AG09319 (cell line): Measurements from ENCODE around the gene JOSD2.

Experiments used
- DNase-seq: peaks from one replicate; pipeline ENCODE4 v3.0.0-alpha.2; 2010; ENCODE audit warnings: low read depth; ENCODE audit errors: extremely low read depth
- CTCF ChIP-seq: IDR thresholded peaks from 2 replicates; pipeline ENCODE4 v1.5.1; 2011; ENCODE audit warnings: low read depth, mild to moderate bottlenecking, inconsistent platforms, low read length, moderate library complexity

JOSD2 gene

GRCh38 chr19:50460161-50460765, 50.7 kb downstream of the JOSD2 start:
- no peak for TF ChIP-seq CTCF
- no peak for DNase-seq

DNA sequence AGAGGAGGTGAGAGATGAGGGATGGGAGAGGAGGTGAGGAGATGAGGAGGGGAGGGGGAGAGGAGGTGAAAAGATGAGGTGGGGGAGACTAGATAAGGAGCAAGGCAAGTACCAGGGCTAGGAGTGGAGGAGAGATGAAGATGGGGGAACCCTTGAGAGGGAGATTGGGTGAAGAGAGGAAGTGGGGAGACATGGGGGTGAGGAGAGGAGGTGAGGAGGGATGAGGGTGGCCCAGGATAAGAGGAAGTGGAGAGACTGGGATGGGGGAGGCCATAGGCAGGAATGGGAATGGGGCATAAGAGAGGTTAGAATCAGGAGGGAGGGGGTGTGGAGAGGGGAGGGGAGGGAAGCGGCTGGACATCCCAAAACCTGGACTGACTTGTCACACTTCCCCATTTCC, 51.4 kb downstream of the JOSD2 start:
- TF ChIP-seq CTCF: no peak
- DNase-seq: no peak

DNA sequence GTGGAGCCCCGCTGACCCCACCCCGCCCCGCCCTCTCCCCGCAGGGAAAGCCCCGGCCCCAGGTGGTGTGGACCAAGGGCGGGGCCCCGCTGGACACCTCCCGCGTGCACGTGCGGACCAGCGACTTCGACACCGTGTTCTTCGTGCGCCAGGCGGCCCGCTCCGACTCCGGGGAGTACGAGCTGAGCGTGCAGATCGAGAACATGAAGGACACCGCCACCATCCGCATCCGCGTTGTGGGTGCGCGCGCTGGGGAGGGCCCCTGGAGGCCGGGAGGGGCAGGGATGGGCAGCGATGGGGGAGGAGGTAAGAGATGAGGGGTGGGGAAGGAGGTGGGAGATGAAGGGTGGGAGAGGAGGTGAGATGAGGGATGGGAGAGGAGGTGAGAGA, 51.9 kb downstream of the JOSD2 start:
- DNase-seq: no peak
- TF ChIP-seq CTCF: no peak

DNA sequence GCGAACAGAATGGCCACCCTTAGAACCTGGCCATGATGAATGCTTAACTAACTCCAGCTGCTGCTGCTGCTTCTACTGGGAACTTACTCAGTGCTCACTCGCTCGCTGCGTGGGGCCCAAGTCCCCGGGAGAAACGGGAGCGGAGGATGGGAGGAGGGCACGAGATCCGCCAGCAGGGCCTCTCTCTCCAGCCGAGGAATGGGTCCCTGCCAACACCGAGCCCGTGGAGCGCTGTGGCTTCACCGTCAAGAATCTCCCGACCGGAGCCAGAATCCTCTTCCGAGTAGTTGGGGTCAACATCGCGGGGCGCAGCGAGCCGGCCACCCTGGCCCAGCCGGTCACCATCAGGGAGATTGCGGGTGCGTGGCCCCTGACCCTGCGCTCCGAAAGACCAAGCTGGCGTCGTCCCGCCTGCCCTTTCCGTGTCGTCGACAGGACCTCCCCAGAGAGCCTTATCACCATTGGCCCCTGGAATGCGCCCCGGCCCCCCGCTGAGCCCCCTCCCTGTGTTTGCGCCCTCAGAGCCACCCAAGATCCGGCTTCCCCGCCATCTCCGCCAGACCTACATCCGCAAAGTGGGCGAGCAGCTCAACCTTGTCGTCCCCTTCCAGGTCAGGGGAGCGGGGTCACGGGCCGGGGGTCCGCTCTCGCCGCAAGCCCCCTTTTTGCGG, 52.5 kb downstream of the JOSD2 start:
- no peak for TF ChIP-seq CTCF
- no peak for DNase-seq

DNA sequence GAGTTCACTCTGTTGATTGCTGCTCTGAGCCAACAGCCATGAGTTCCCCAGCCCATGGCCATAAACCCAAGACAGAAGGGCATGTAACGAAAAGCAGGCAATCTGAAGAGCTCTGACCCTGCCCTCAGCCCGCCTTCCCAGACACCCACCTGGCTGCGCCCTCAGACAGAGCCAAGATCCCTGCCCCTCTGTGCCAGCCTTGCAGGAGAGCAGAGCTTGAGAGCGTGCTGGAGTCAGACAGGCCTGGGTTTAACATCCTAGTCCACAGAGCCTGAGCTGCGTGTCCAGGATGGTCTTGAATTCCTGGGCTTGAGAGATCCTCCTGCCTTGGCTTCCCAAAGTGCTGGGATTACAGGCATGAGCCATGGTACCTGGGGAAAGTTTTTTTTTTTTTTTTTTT, 53.7 kb downstream of the JOSD2 start:
- no peak for TF ChIP-seq CTCF
- no peak for DNase-seq
